Sigmoid colon (tissue), 4 donors: ENCODE results near the gene CNTN2.

Experiments used
- EP300 ChIP-seq, 4 donors: sonication (generic); formaldehyde crosslinking; IDR thresholded peaks; one replicate each; pipeline ENCODE4 v1.6.1; 2017; ENCODE audit warnings: antibody characterized with exemption in 4 of 4
- TF ChIP-seq, protein P1 (sequence below), 4 experiments: fragments of 450-650 bp in 3 of 4; fragments of 200-600 bp in 1 of 4; IDR thresholded peaks; one replicate each; pipeline ENCODE4 v1.5.1; 2016 to 2019; ENCODE audit warnings: antibody characterized with exemption in 4 of 4, mild to moderate bottlenecking in 3 of 4, moderate library complexity in 2 of 4

GRCh38 chr1:205004351-205004750 lies 38.7 kb upstream of the CNTN2 start:
- TF ChIP-seq, protein P1, sequence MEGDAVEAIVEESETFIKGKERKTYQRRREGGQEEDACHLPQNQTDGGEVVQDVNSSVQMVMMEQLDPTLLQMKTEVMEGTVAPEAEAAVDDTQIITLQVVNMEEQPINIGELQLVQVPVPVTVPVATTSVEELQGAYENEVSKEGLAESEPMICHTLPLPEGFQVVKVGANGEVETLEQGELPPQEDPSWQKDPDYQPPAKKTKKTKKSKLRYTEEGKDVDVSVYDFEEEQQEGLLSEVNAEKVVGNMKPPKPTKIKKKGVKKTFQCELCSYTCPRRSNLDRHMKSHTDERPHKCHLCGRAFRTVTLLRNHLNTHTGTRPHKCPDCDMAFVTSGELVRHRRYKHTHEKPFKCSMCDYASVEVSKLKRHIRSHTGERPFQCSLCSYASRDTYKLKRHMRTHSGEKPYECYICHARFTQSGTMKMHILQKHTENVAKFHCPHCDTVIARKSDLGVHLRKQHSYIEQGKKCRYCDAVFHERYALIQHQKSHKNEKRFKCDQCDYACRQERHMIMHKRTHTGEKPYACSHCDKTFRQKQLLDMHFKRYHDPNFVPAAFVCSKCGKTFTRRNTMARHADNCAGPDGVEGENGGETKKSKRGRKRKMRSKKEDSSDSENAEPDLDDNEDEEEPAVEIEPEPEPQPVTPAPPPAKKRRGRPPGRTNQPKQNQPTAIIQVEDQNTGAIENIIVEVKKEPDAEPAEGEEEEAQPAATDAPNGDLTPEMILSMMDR (IDR thresholded peaks at IDR 0.05): no peak
- no peak for TF ChIP-seq EP300 (IDR thresholded peaks at IDR 0.05)
